ENCODE measurements around the gene ZNF346. TPM values are rescaled to one million over a fixed set of nuclear protein-coding genes. Genes with fewer than 3 reads are reported as not detected.
A peak's percentile ranks its signal among the peaks of the same experiment; 100 is the strongest.

Gene ZNF346
- total RNA-seq, 4 donors from 2014 or later: 13.9 to 29.0 (median 15.8) TPM

- WGBS: 97% methylated on average over 6 of the region's 6 CpGs
- Histone ChIP-seq H3K4me3 (no peak overlapping the region), H3K27me3 (no peaks in the 10 kb centered on the region), H3K36me3 (peaks cover 27% of the 10 kb centered on the region), H3K27ac (no peak overlapping the region), H3K4me1 (peaks cover 6% of the 10 kb centered on the region), H3K9me3 (no peaks in the 10 kb centered on the region)
- no peak for TF ChIP-seq EP300 (IDR thresholded peaks at IDR 0.05)
- TF ChIP-seq POLR2A (IDR thresholded peaks at IDR 0.05): no peak
- TF ChIP-seq POLR2AphosphoS5 (IDR thresholded peaks at IDR 0.05): no peak
- TF ChIP-seq CTCF (IDR thresholded peaks at IDR 0.05): no peak
- no peak for DNase-seq (ENCODE audit: low spot score in 2 of 2)
Observed at GRCh38 chr5:177070536-177071191, 48.2 kb downstream of the ZNF346 start.

- Histone ChIP-seq H3K9me3 (no peaks in the 10 kb centered on the region), H3K4me1 (peaks cover 6% of the 10 kb centered on the region), H3K27me3 (no peaks in the 10 kb centered on the region), H3K27ac (no peak overlapping the region), H3K4me3 (no peak overlapping the region), H3K36me3 (peaks cover 17% of the 10 kb centered on the region)
- DNase-seq (ENCODE audit: low spot score in 2 of 2): no peak
- TF ChIP-seq EP300 (IDR thresholded peaks at IDR 0.05) (no peak), POLR2A (IDR thresholded peaks at IDR 0.05) (no peak), CTCF (IDR thresholded peaks at IDR 0.05) (peak; percentile 63 to 83), POLR2AphosphoS5 (IDR thresholded peaks at IDR 0.05) (no peak)
- WGBS: 18% methylated on average over 6 of the region's 6 CpGs
Observed at GRCh38 chr5:177071666-177072385, 49.3 kb downstream of the ZNF346 start.

- Histone ChIP-seq H3K36me3 (no peaks in the 10 kb centered on the region), H3K9me3 (no peaks in the 10 kb centered on the region), H3K27me3 (no peaks in the 10 kb centered on the region), H3K4me1 (no peaks in the 10 kb centered on the region), H3K27ac (no peak overlapping the region), H3K4me3 (no peak overlapping the region)
- no peak for DNase-seq (ENCODE audit: low spot score in 2 of 2)
- 82% methylated on average over 2 of the region's 2 CpGs for WGBS
- no peak for TF ChIP-seq EP300 (IDR thresholded peaks at IDR 0.05)
- no peak for TF ChIP-seq CTCF (IDR thresholded peaks at IDR 0.05)
- TF ChIP-seq POLR2A (IDR thresholded peaks at IDR 0.05): no peak
- no peak for TF ChIP-seq POLR2AphosphoS5 (IDR thresholded peaks at IDR 0.05)
Observed at GRCh38 chr5:177077335-177077734, 54.8 kb downstream of the ZNF346 start.

GRCh38 chr5:177079606-177080005 is 57.1 kb downstream of the ZNF346 start:
- Histone ChIP-seq H3K36me3 (no peaks in the 10 kb centered on the region), H3K27me3 (peaks cover 6% of the 10 kb centered on the region), H3K4me3 (no peak overlapping the region), H3K4me1 (no peaks in the 10 kb centered on the region), H3K27ac (no peak overlapping the region), H3K9me3 (no peaks in the 10 kb centered on the region)
- no peak for TF ChIP-seq POLR2AphosphoS5 (IDR thresholded peaks at IDR 0.05)
- TF ChIP-seq POLR2A (IDR thresholded peaks at IDR 0.05): no peak
- TF ChIP-seq CTCF (IDR thresholded peaks at IDR 0.05): no peak
- no peak for TF ChIP-seq EP300 (IDR thresholded peaks at IDR 0.05)
- no peak for DNase-seq (ENCODE audit: low spot score in 2 of 2)
- 90% methylated on average over 2 of the region's 9 CpGs for WGBS

GRCh38 chr5:177080265-177080664 is 57.8 kb downstream of the ZNF346 start:
- H3K27ac ChIP-seq: no peak overlapping the region
- no peaks in the 10 kb centered on the region for H3K36me3 ChIP-seq
- no peaks in the 10 kb centered on the region for H3K4me1 ChIP-seq
- H3K9me3 ChIP-seq: no peaks in the 10 kb centered on the region
- DNase-seq (ENCODE audit: low spot score in 2 of 2): no peak
- peaks cover 6% of the 10 kb centered on the region for H3K27me3 ChIP-seq
- TF ChIP-seq CTCF (IDR thresholded peaks at IDR 0.05) (no peak), POLR2A (IDR thresholded peaks at IDR 0.05) (no peak), EP300 (IDR thresholded peaks at IDR 0.05) (no peak), POLR2AphosphoS5 (IDR thresholded peaks at IDR 0.05) (no peak)
- H3K4me3 ChIP-seq: no peak overlapping the region
- WGBS: 74% methylated on average over 5 of the region's 5 CpGs

Measured in suprapubic skin (tissue), 4 donors.